Neural progenitor cell (in vitro differentiated cells): ENCODE measurements around the gene PPM1G.

Experiments
- CTCF ChIP-seq: fragments of 200-600 bp; sonication (generic); IDR thresholded peaks from 2 replicates; pipeline ENCODE4 v1.5.1; 2017; ENCODE audit warnings: antibody characterized with exemption, mild to moderate bottlenecking
- EZH2 ChIP-seq: fragments of 200-600 bp; sonication (generic); IDR thresholded peaks from 2 replicates; pipeline ENCODE4 v1.6.1; 2017; ENCODE audit warnings: antibody characterized with exemption, mild to moderate bottlenecking, moderate library complexity
- EZH2phosphoT487 ChIP-seq: fragments of 200-600 bp; sonication (generic); IDR thresholded peaks from 2 replicates; pipeline ENCODE4 v1.6.1; 2017; ENCODE audit warnings: antibody characterized with exemption

GRCh38 chr2:27380626-27381545, 28.5 kb downstream of the PPM1G start, which contains the start of gene ZNF513:
- TF ChIP-seq CTCF (no peak), EZH2phosphoT487 (no peak), EZH2 (no peak)
